GM23338 (cell line): Measurements from ENCODE around the gene TTC9C. TPM values are rescaled to one million over a fixed set of nuclear protein-coding genes. Genes with fewer than 3 reads are reported as not detected.
A peak's percentile ranks its signal among the peaks of the same experiment; 100 is the strongest.

Source experiments
- ATAC-seq: fragments of 200-7000 bp; cut with Tn5 transposase; 3 replicates; pipeline ENCODE4 v1.9.1; 2020
- DNase-seq: peaks from one replicate; pipeline ENCODE4 v3.0.0-alpha.2; 2015; ENCODE audit warnings: low spot score
- H2AFZ ChIP-seq: fragments of 200-600 bp; sonication (generic); 2 replicates; pipeline ENCODE4 v1.8.0; 2016; ENCODE audit warnings: antibody characterized with exemption, mild to moderate bottlenecking, moderate library complexity
- H3F3A ChIP-seq: fragments of 200-600 bp; sonication (generic); replicated peaks from 2 replicates; pipeline ENCODE4 v1.8.0; 2017; ENCODE audit warnings: antibody characterized with exemption, mixed run types, low read depth
- H3K27ac ChIP-seq: fragments of 200-600 bp; sonication (generic); 2 replicates; pipeline ENCODE4 v1.6.1; 2016; ENCODE audit warnings: low read depth
- H3K27me3 ChIP-seq: fragments of 200-600 bp; sonication (generic); 2 replicates; pipeline ENCODE4 v1.8.0; 2016; ENCODE audit warnings: mild to moderate bottlenecking, mixed run types, moderate library complexity; ENCODE audit not compliant: insufficient read depth
- H3K36me3 ChIP-seq: fragments of 200-600 bp; sonication (generic); 2 replicates; pipeline ENCODE4 v1.8.0; 2016; ENCODE audit warnings: mild to moderate bottlenecking; ENCODE audit not compliant: insufficient read depth
- H3K4me1 ChIP-seq: fragments of 200-600 bp; sonication (generic); 2 replicates; pipeline ENCODE4 v1.8.0; 2016; ENCODE audit warnings: mild to moderate bottlenecking, moderate library complexity; ENCODE audit not compliant: insufficient read depth
- H3K4me2 ChIP-seq: fragments of 200-600 bp; sonication (generic); 2 replicates; pipeline ENCODE4 v1.7.1; 2017; ENCODE audit warnings: mixed run types
- H3K4me3 ChIP-seq: fragments of 200-600 bp; sonication (generic); 2 replicates; pipeline ENCODE4 v1.6.1; 2016; ENCODE audit warnings: mixed run types
- H3K79me2 ChIP-seq: fragments of 200-600 bp; sonication (generic); replicated peaks from 2 replicates; pipeline ENCODE4 v1.8.0; 2017; ENCODE audit warnings: mild to moderate bottlenecking; ENCODE audit not compliant: insufficient read depth
- H3K9me2 ChIP-seq: fragments of 200-600 bp; sonication (generic); 2 replicates; pipeline ENCODE4 v1.8.0; 2017; ENCODE audit not compliant: insufficient read depth
- H4K20me1 ChIP-seq: fragments of 200-600 bp; sonication (generic); replicated peaks from 2 replicates; pipeline ENCODE4 v1.8.0; 2017; ENCODE audit warnings: mild to moderate bottlenecking; ENCODE audit not compliant: insufficient read depth
- H3K27ac Mint-ChIP-seq: 2 replicates; pipeline ENCODE4 v1.8.0; 2020; ENCODE audit warnings: inconsistent platforms, mild to moderate bottlenecking, moderate library complexity, mixed read lengths
- H3K27me3 Mint-ChIP-seq: 3 replicates; pipeline ENCODE4 v1.8.0; 2022; ENCODE audit warnings: low read depth, mild to moderate bottlenecking, moderate library complexity, mixed read lengths, inconsistent platforms; ENCODE audit not compliant: insufficient read depth, poor library complexity
- H3K36me3 Mint-ChIP-seq: 3 replicates; pipeline ENCODE4 v1.8.0; 2021; ENCODE audit warnings: low read depth, mild to moderate bottlenecking, inconsistent platforms, moderate library complexity, mixed read lengths
- H3K4me1 Mint-ChIP-seq: 3 replicates; pipeline ENCODE4 v1.8.0; 2020; ENCODE audit warnings: mild to moderate bottlenecking, inconsistent platforms, mixed read lengths
- H3K4me3 Mint-ChIP-seq: 3 replicates; pipeline ENCODE4 v1.8.0; 2021; ENCODE audit warnings: moderate library complexity, mild to moderate bottlenecking, inconsistent platforms, mixed read lengths
- H3K9me3 Mint-ChIP-seq: 3 replicates; pipeline ENCODE4 v1.8.0; 2020; ENCODE audit warnings: moderate library complexity, mild to moderate bottlenecking, inconsistent platforms, mixed read lengths
- CREB1 ChIP-seq: fragments of 250-450 bp; sonication (Bioruptor Pico); IDR thresholded peaks from 2 replicates; pipeline ENCODE4 v1.5.0; 2020; ENCODE audit warnings: low read depth, mild to moderate bottlenecking, moderate library complexity
- ETS1 ChIP-seq: IDR thresholded peaks from 2 replicates; pipeline ENCODE4 v1.6.1; 2016; ENCODE audit warnings: antibody characterized with exemption
- JUNB ChIP-seq: IDR thresholded peaks from one replicate; pipeline ENCODE4 v1.6.1; 2016; ENCODE audit warnings: antibody characterized with exemption; ENCODE audit not compliant: unreplicated experiment
- NANOG ChIP-seq: IDR thresholded peaks from 2 replicates; pipeline ENCODE4 v1.6.1; 2016; ENCODE audit warnings: antibody characterized with exemption, borderline replicate concordance
- POLR2AphosphoS5 ChIP-seq: IDR thresholded peaks from 2 replicates; pipeline ENCODE4 v1.6.1; 2016; ENCODE audit warnings: antibody characterized with exemption, low read depth
- REST ChIP-seq: IDR thresholded peaks from one replicate; pipeline ENCODE4 v1.6.1; 2018; ENCODE audit warnings: antibody characterized with exemption; ENCODE audit not compliant: unreplicated experiment
- STAT1 ChIP-seq: IDR thresholded peaks from one replicate; pipeline ENCODE4 v1.6.1; 2016; ENCODE audit warnings: antibody characterized with exemption; ENCODE audit not compliant: unreplicated experiment
- ZNF114 ChIP-seq: fragments of 250-450 bp; sonication (Bioruptor Pico); IDR thresholded peaks from 2 replicates; pipeline ENCODE4 v1.5.0; 2020; ENCODE audit warnings: mild to moderate bottlenecking, moderate library complexity
- ZNF331 ChIP-seq: fragments of 250-450 bp; sonication (Bioruptor Pico); IDR thresholded peaks from 2 replicates; pipeline ENCODE4 v1.5.0; 2020; ENCODE audit warnings: low read depth, mild to moderate bottlenecking, moderate library complexity
- polyA plus RNA-seq: library from polyadenylated mRNA; unstranded; fragments of >200 nt; fragmentation: Nextera tagmentation; extraction: Ambion mirVana; gene quantifications from 2 replicates; pipeline ENCODE4 v1.2.1, GENCODE V29; 2016
- total RNA-seq: library from RNA; depleted of rRNA; stranded (reverse); fragments of >200 nt; shearing (Covaris generic); gene quantifications from 2 replicates; pipeline ENCODE4 v1.2.3, GENCODE V29; 2014

The TTC9C gene
- total and polyA plus RNA-seq, 2 experiments from 2014 or later = 27.5 to 42.0 TPM

GRCh38 chr11:62708793-62709192 is 19.5 kb upstream of the TTC9C start:
- peak; percentile 56 for DNase-seq
- Histone ChIP-seq H3K4me2 (peak overlapping the region; percentile 95), H3K4me1 (peaks cover 31% of the 10 kb centered on the region), H4K20me1 (no peaks in the 10 kb centered on the region; the same call in 1 of the 2 replicates), H3K9me2 (no peaks in the 10 kb centered on the region), H3K27ac (peak overlapping the region; percentile 98; the same call in 1 of the 2 replicates), H2AFZ (peak overlapping the region; percentile 93), H3F3A (peaks cover 68% of the 10 kb centered on the region), H3K36me3 (peaks cover 27% of the 10 kb centered on the region), H3K79me2 (peaks cover 9% of the 10 kb centered on the region), H3K4me3 (peak overlapping the region; percentile 82), H3K27me3 (no peaks in the 10 kb centered on the region)
- peaks cover 47% of the 10 kb centered on the region for H3K4me1 Mint-ChIP-seq
- peaks cover 27% of the 10 kb centered on the region for H3K27me3 Mint-ChIP-seq
- peak overlapping the region; percentile 92 for H3K4me3 Mint-ChIP-seq
- no peaks in the 10 kb centered on the region for H3K9me3 Mint-ChIP-seq
- H3K27ac Mint-ChIP-seq = peak overlapping the region; percentile 97
- peak; percentile 14 for ATAC-seq
- H3K36me3 Mint-ChIP-seq = peaks cover 47% of the 10 kb centered on the region
- TF ChIP-seq ZNF331 (CRISPR knock-in tag) (no peak), JUNB (no peak), ZNF114 (no peak)

GRCh38 chr11:62709247-62710000 is 18.9 kb upstream of the TTC9C start:
- ATAC-seq (peak; percentile 54), DNase-seq (peak; percentile 100)
- Mint-ChIP-seq H3K36me3 (peaks cover 51% of the 10 kb centered on the region), H3K9me3 (no peaks in the 10 kb centered on the region), H3K27ac (peak overlapping the region; percentile 99), H3K4me1 (peaks cover 52% of the 10 kb centered on the region), H3K27me3 (peaks cover 27% of the 10 kb centered on the region), H3K4me3 (peak overlapping the region; percentile 92)
- Histone ChIP-seq H4K20me1 (no peaks in the 10 kb centered on the region; the same call in none of the 2 replicates), H3K27me3 (no peaks in the 10 kb centered on the region), H2AFZ (peak overlapping the region; percentile 93), H3K27ac (peak overlapping the region; percentile 100), H3K79me2 (peaks cover 8% of the 10 kb centered on the region), H3K9me2 (no peaks in the 10 kb centered on the region), H3F3A (peaks cover 67% of the 10 kb centered on the region), H3K36me3 (peaks cover 31% of the 10 kb centered on the region), H3K4me2 (peak overlapping the region; percentile 95), H3K4me3 (peak overlapping the region; percentile 82), H3K4me1 (peaks cover 31% of the 10 kb centered on the region)
- TF ChIP-seq CREB1 (CRISPR knock-in tag) = peak; percentile 83
- TF ChIP-seq NANOG = no peak
- no peak for TF ChIP-seq STAT1
- TF ChIP-seq REST = peak; percentile 18
- peak; percentile 95 for TF ChIP-seq ZNF114
- peak; percentile 89 for TF ChIP-seq ETS1
- peak; percentile 66 for TF ChIP-seq POLR2AphosphoS5
